HG02678 (cell line): ENCODE data around the gene STPG3.

Experiments used
- ATAC-seq: cut with Tn5 transposase; IDR thresholded peaks from one replicate; pipeline ENCODE4 v1.9.1; 2021; ENCODE audit warnings: mild to moderate bottlenecking, moderate library complexity; ENCODE audit not compliant: unreplicated experiment

STPG3 gene

GRCh38 chr9:137251194-137251461 lies at the start of gene STPG3:
TSS of gene STPG3 (plus strand) at chr9:137251286. CDS start at chr9:137251287, 1 bp downstream.
- no peak for ATAC-seq

- ATAC-seq = no peak
Observed at GRCh38 chr9:137202966-137203365, 48.1 kb upstream of the STPG3 start.

GRCh38 chr9:137204731-137205125 lies 46.4 kb upstream of the STPG3 start:
- no peak for ATAC-seq

- no peak for ATAC-seq
Observed at GRCh38 chr9:137205126-137206069, 45.7 kb upstream of the STPG3 start, which contains the start of the genes NDOR1 and TMEM203. TSS of gene NDOR1 (plus strand) at chr9:137205700. CDS start at chr9:137205778, 78 bp downstream. TSS of gene TMEM203 (minus strand) at chr9:137205648. CDS start at chr9:137205414, 234 bp downstream.

GRCh38 chr9:137206602-137207001 lies 44.5 kb upstream of the STPG3 start:
- no peak for ATAC-seq

- no peak for ATAC-seq
Observed at GRCh38 chr9:137211532-137211931, 39.6 kb upstream of the STPG3 start.

- ATAC-seq = no peak
Observed at GRCh38 chr9:137212520-137212919, 38.6 kb upstream of the STPG3 start.

- no peak for ATAC-seq
Observed at GRCh38 chr9:137213160-137214060, 37.7 kb upstream of the STPG3 start.

- ATAC-seq = no peak
Observed at GRCh38 chr9:137214620-137215019, 36.5 kb upstream of the STPG3 start.

GRCh38 chr9:137215196-137215986 lies 35.7 kb upstream of the STPG3 start:
- ATAC-seq = no peak

- no peak for ATAC-seq
Observed at GRCh38 chr9:137216188-137216965, 34.7 kb upstream of the STPG3 start.

- ATAC-seq = no peak
Observed at GRCh38 chr9:137217276-137218211, 33.5 kb upstream of the STPG3 start.

- ATAC-seq = no peak
Observed at GRCh38 chr9:137218212-137218753, 32.8 kb upstream of the STPG3 start.

GRCh38 chr9:137218754-137219271 lies 32.3 kb upstream of the STPG3 start:
- ATAC-seq = no peak

GRCh38 chr9:137219757-137220316 lies 31.2 kb upstream of the STPG3 start:
- no peak for ATAC-seq

- ATAC-seq = no peak
Observed at GRCh38 chr9:137220317-137221094, 30.6 kb upstream of the STPG3 start.

- no peak for ATAC-seq
Observed at GRCh38 chr9:137221095-137221505, 30.0 kb upstream of the STPG3 start.
